Measurements from ENCODE around the gene SLC6A4. TPM values are rescaled to one million over a fixed set of nuclear protein-coding genes. Genes with fewer than 3 reads are reported as not detected.
A peak's percentile ranks its signal among the peaks of the same experiment; 100 is the strongest.

SLC6A4 gene
- polyA plus RNA-seq, 1 of the 3 experiments (the other 2 are of a cell fraction) = 0.12 TPM

- peak; percentile 87 for DNase-seq
Observed at GRCh38 chr17:30236766-30237165, 1.3 kb upstream of the SLC6A4 start.

GRCh38 chr17:30236297-30236624 is 764 bp upstream of the SLC6A4 start:
- CTCF ChIA-PET = interaction anchor here (0.6 to 6.0 kb wide), 26 partner anchors 9 to 143 kb away, joined by 3 to 65 read pairs (median 4); no protein-coding TSS in a partner anchor
- H3K4me1 ChIP-seq (ENCODE audit: control insufficient read depth in 1 of 2, insufficient read depth in 2 of 2, low read depth in 1 of 2, low read length in 1 of 2) = peaks cover 0 to 8% of the 10 kb centered on the region in 2 experiments; a peak in 1 of 4 replicates
- H3K9me3 ChIP-seq = no peaks in the 10 kb centered on the region
- TF ChIP-seq IRF3 (IDR thresholded peaks at IDR 0.05; ENCODE audit: low read depth, low read length) = no peak
- TF ChIP-seq NFIC (IDR thresholded peaks at IDR 0.05; ENCODE audit: borderline replicate concordance) = no peak
- no peak for TF ChIP-seq RXRA (IDR thresholded peaks at IDR 0.05; ENCODE audit: borderline replicate concordance, low read depth)
- no peaks in the 10 kb centered on the region for H3F3A ChIP-seq (replicated peaks; ENCODE audit: insufficient read depth)
- H3K9ac ChIP-seq = no peak overlapping the region
- peak overlapping the region; percentile 93 for H3K4me2 ChIP-seq
- POLR2A ChIA-PET = no interaction called here
- H3K79me2 ChIP-seq (ENCODE audit: insufficient read depth) = no peaks in the 10 kb centered on the region
- no peaks in the 10 kb centered on the region for H3K36me3 ChIP-seq (replicated peaks in 1 of 2; ENCODE audit: control insufficient read depth in 1 of 2, insufficient read depth in 2 of 2, low read length in 1 of 2)
- peak overlapping the region; percentile 44 to 59; a peak in 3 of 4 replicates for H3K4me3 ChIP-seq (ENCODE audit: low read depth in 2 of 2, low read length in 1 of 2)
- no peak for DNase-seq
- H3K27ac ChIP-seq (ENCODE audit: low read depth in 2 of 2, low read length in 1 of 2) = no peak overlapping the region
- 80% methylated on average over 10 of the region's 10 CpGs for WGBS (ENCODE audit: low lambda C conversion rate)
- peaks cover 24% of the 10 kb centered on the region for H3K27me3 ChIP-seq (ENCODE audit: insufficient read depth)
- H3K9me2 ChIP-seq = no peaks in the 10 kb centered on the region
- peak overlapping the region; percentile 78; the same call in 1 of the 2 replicates for H2AFZ ChIP-seq (ENCODE audit: low read depth)
- H4K20me1 ChIP-seq (ENCODE audit: insufficient read depth) = no peaks in the 10 kb centered on the region

More at GRCh38 chr17:30236766-30237165, 1.3 kb upstream of the SLC6A4 start:
- no peak overlapping the region for H3K9ac ChIP-seq
- peak; percentile 29 for TF ChIP-seq CTCF (IDR thresholded peaks at IDR 0.05)
- TF ChIP-seq FOXM1 (IDR thresholded peaks at IDR 0.05; ENCODE audit: low read depth) = no peak
- peak; percentile 39 for TF ChIP-seq SMC3 (IDR thresholded peaks at IDR 0.05; ENCODE audit: low read depth, low read length)
- TF ChIP-seq CHD2 (IDR thresholded peaks at IDR 0.05; ENCODE audit: low read length, partially characterized antibody) = no peak
- no peak for TF ChIP-seq RFX5 (IDR thresholded peaks at IDR 0.05; ENCODE audit: low read length)
- no peak for TF ChIP-seq MAX (IDR thresholded peaks at IDR 0.05; ENCODE audit: low read depth)
- no peak for TF ChIP-seq GATA2 (CRISPR knock-in tag; IDR thresholded peaks at IDR 0.05)
- peak; percentile 68 for TF ChIP-seq RAD21 (IDR thresholded peaks at IDR 0.05; ENCODE audit: low read length)
- H3K9me3 ChIP-seq = no peaks in the 10 kb centered on the region
- no peaks in the 10 kb centered on the region for H3K36me3 ChIP-seq (replicated peaks in 1 of 2; ENCODE audit: control insufficient read depth in 1 of 2, insufficient read depth in 2 of 2, low read length in 1 of 2)
- no peaks in the 10 kb centered on the region for H3K79me2 ChIP-seq (ENCODE audit: insufficient read depth)
- no peaks in the 10 kb centered on the region for H4K20me1 ChIP-seq (ENCODE audit: insufficient read depth)
- H3K4me2 ChIP-seq = no peak overlapping the region; the same call in 1 of the 2 replicates
- H3K27ac ChIP-seq (ENCODE audit: low read depth in 2 of 2, low read length in 1 of 2) = no peak overlapping the region
- 16% methylated on average over 19 of the region's 20 CpGs for WGBS (ENCODE audit: low lambda C conversion rate)
- no peaks in the 10 kb centered on the region for H3K9me2 ChIP-seq
- H2AFZ ChIP-seq (ENCODE audit: low read depth) = no peak overlapping the region
- H3F3A ChIP-seq (replicated peaks; ENCODE audit: insufficient read depth) = no peaks in the 10 kb centered on the region
- peaks cover 24% of the 10 kb centered on the region for H3K27me3 ChIP-seq (ENCODE audit: insufficient read depth)
- CTCF ChIA-PET = interaction anchor here (0.6 to 6.0 kb wide), 26 partner anchors 10 to 143 kb away, joined by 3 to 65 read pairs (median 4); no protein-coding TSS in a partner anchor
- no peak overlapping the region; a peak in 2 of 4 replicates for H3K4me3 ChIP-seq (ENCODE audit: low read depth in 2 of 2, low read length in 1 of 2)
- H3K4me1 ChIP-seq (ENCODE audit: control insufficient read depth in 1 of 2, insufficient read depth in 2 of 2, low read depth in 1 of 2, low read length in 1 of 2) = peaks cover 0 to 8% of the 10 kb centered on the region in 2 experiments; a peak in 1 of 4 replicates
- POLR2A ChIA-PET = no interaction called here
